Smooth muscle cell (in vitro differentiated cells): Measurements from ENCODE around the gene LHFPL2. TPM values are rescaled to one million over a fixed set of nuclear protein-coding genes. Genes with fewer than 3 reads are reported as not detected.

Experiments used
- DNase-seq: peaks from one replicate; lab custom pipeline; 2025; ENCODE audit not compliant: unreplicated experiment; lab: John Stamatoyannopoulos, UW
- H2AFZ ChIP-seq: fragments of 200-600 bp; sonication (generic); 2 replicates; pipeline ENCODE4 v1.6.0; 2016; ENCODE audit warnings: antibody characterized with exemption, low read depth, mild to moderate bottlenecking
- H3F3A ChIP-seq: fragments of 200-600 bp; sonication (generic); 2 replicates; pipeline ENCODE4 v1.6.0; 2017; ENCODE audit warnings: antibody characterized with exemption, low read depth
- H3K27ac ChIP-seq: fragments of 200-600 bp; sonication (generic); 2 replicates; pipeline ENCODE4 v1.5.1; 2016; ENCODE audit warnings: low read depth, mild to moderate bottlenecking
- H3K27me3 ChIP-seq: fragments of 200-600 bp; sonication (generic); 2 replicates; pipeline ENCODE4 v1.6.1; 2016; ENCODE audit warnings: low read depth, mild to moderate bottlenecking
- H3K36me3 ChIP-seq: fragments of 200-600 bp; sonication (generic); 2 replicates; pipeline ENCODE4 v1.5.1; 2016; ENCODE audit warnings: low read depth
- H3K4me1 ChIP-seq: fragments of 200-600 bp; sonication (generic); 2 replicates; pipeline ENCODE4 v1.5.1; 2016; ENCODE audit warnings: low read depth
- H3K4me2 ChIP-seq: fragments of 200-600 bp; sonication (generic); 2 replicates; pipeline ENCODE4 v1.6.0; 2016; ENCODE audit warnings: mild to moderate bottlenecking
- H3K4me3 ChIP-seq: fragments of 200-600 bp; sonication (generic); 2 replicates; pipeline ENCODE4 v1.5.1; 2016; ENCODE audit warnings: mild to moderate bottlenecking
- H3K79me2 ChIP-seq: fragments of 200-600 bp; sonication (generic); 2 replicates; pipeline ENCODE4 v1.6.0; 2016; ENCODE audit warnings: low read depth, mild to moderate bottlenecking
- H3K9ac ChIP-seq: fragments of 200-600 bp; sonication (generic); 2 replicates; pipeline ENCODE4 v1.6.0; 2016; ENCODE audit warnings: low read depth
- H3K9me3 ChIP-seq: fragments of 200-600 bp; sonication (generic); replicated peaks from 2 replicates; pipeline ENCODE4 v1.5.1; 2016; ENCODE audit warnings: low read depth
- H4K20me1 ChIP-seq: fragments of 200-600 bp; sonication (generic); 2 replicates; pipeline ENCODE4 v1.6.0; 2016; ENCODE audit warnings: low read depth
- CTCF ChIP-seq: fragments of 200-600 bp; sonication (generic); IDR thresholded peaks from 2 replicates; pipeline ENCODE4 v1.5.1; 2017; ENCODE audit warnings: borderline replicate concordance, mild to moderate bottlenecking, antibody characterized with exemption; ENCODE audit not compliant: insufficient read depth, poor library complexity, severe bottlenecking
- WGBS: methylation state at CpG from one replicate; pipeline ENCODE4 v1.1.7; 2016; ENCODE audit warnings: low lambda C conversion rate; 5-methylcytosine and 5-hydroxymethylcytosine counted together
- polyA plus RNA-seq: library from polyadenylated mRNA; unstranded; fragments of >200 nt; fragmentation: Nextera tagmentation; extraction: Ambion mirVana; gene quantifications from 2 replicates; pipeline ENCODE4 v1.2.1, GENCODE V29; 2016
- total RNA-seq: library from RNA; depleted of rRNA; stranded (reverse); fragments of >200 nt; gene quantifications from 2 replicates; pipeline ENCODE4 v1.2.3, GENCODE V29; 2014

Gene LHFPL2
- total and polyA plus RNA-seq, 2 experiments from 2014 or later = 13.4 to 18.6 TPM

GRCh38 chr5:78634634-78635033 lies 13.9 kb downstream of the LHFPL2 start:
- Histone ChIP-seq H3K4me1 (peaks cover 16% of the 10 kb centered on the region), H3K4me2 (no peak overlapping the region), H2AFZ (no peak overlapping the region), H3K27me3 (no peaks in the 10 kb centered on the region), H3K27ac (no peak overlapping the region), H4K20me1 (peaks cover 58% of the 10 kb centered on the region), H3K9me3 (no peaks in the 10 kb centered on the region), H3K36me3 (no peaks in the 10 kb centered on the region), H3K4me3 (no peak overlapping the region), H3K9ac (no peak overlapping the region), H3F3A (no peaks in the 10 kb centered on the region), H3K79me2 (peaks cover 75% of the 10 kb centered on the region)
- peak; percentile 4 for TF ChIP-seq CTCF
- 90% methylated on average over 3 of the region's 3 CpGs for WGBS
- no peak for DNase-seq

GRCh38 chr5:78634229-78634628 lies 14.3 kb downstream of the LHFPL2 start:
- H3K4me2 ChIP-seq = no peak overlapping the region
- no peaks in the 10 kb centered on the region for H3K36me3 ChIP-seq
- peaks cover 71% of the 10 kb centered on the region for H3K79me2 ChIP-seq
- H3K27me3 ChIP-seq = no peaks in the 10 kb centered on the region
- no peak overlapping the region for H2AFZ ChIP-seq
- no peak for TF ChIP-seq CTCF
- no peak for DNase-seq
- H3K9ac ChIP-seq = no peak overlapping the region
- no peaks in the 10 kb centered on the region for H3K9me3 ChIP-seq
- peaks cover 58% of the 10 kb centered on the region for H4K20me1 ChIP-seq
- H3K4me1 ChIP-seq = peaks cover 12% of the 10 kb centered on the region
- no peak overlapping the region for H3K27ac ChIP-seq
- no peak overlapping the region for H3K4me3 ChIP-seq
- WGBS = 91% methylated on average over 5 of the region's 5 CpGs
- H3F3A ChIP-seq = no peaks in the 10 kb centered on the region

GRCh38 chr5:78633700-78634099 lies 14.9 kb downstream of the LHFPL2 start:
- H3K36me3 ChIP-seq = no peaks in the 10 kb centered on the region
- no peaks in the 10 kb centered on the region for H3F3A ChIP-seq
- H3K9me3 ChIP-seq = no peaks in the 10 kb centered on the region
- H3K4me2 ChIP-seq = no peak overlapping the region
- WGBS = 50% methylated on average over 2 of the region's 2 CpGs
- H3K4me1 ChIP-seq = peaks cover 7% of the 10 kb centered on the region
- H4K20me1 ChIP-seq = peaks cover 52% of the 10 kb centered on the region
- no peak overlapping the region for H3K9ac ChIP-seq
- no peak for DNase-seq
- H3K27me3 ChIP-seq = no peaks in the 10 kb centered on the region
- no peak for TF ChIP-seq CTCF
- no peak overlapping the region for H2AFZ ChIP-seq
- peaks cover 66% of the 10 kb centered on the region for H3K79me2 ChIP-seq
- no peak overlapping the region for H3K27ac ChIP-seq
- no peak overlapping the region for H3K4me3 ChIP-seq

- Histone ChIP-seq H3K9me3 (no peaks in the 10 kb centered on the region), H3F3A (no peaks in the 10 kb centered on the region), H3K27ac (no peak overlapping the region), H3K4me3 (no peak overlapping the region), H3K4me2 (no peak overlapping the region), H3K9ac (no peak overlapping the region), H2AFZ (no peak overlapping the region), H3K27me3 (no peaks in the 10 kb centered on the region), H3K4me1 (no peaks in the 10 kb centered on the region), H3K36me3 (no peaks in the 10 kb centered on the region), H4K20me1 (peaks cover 47% of the 10 kb centered on the region), H3K79me2 (peaks cover 55% of the 10 kb centered on the region)
- 92% methylated on average over 2 of the region's 2 CpGs for WGBS
- DNase-seq = no peak
- TF ChIP-seq CTCF = no peak
Measured at GRCh38 chr5:78632467-78632866, 16.1 kb downstream of the LHFPL2 start.
